Body of pancreas (tissue), 4 donors: ENCODE measurements around the gene FLRT3.

Experiments used
- POLR2A ChIP-seq, 3 donors: fragments of 450-650 bp; IDR thresholded peaks; one replicate each; pipeline ENCODE4 v1.6.1; 2016; ENCODE audit warnings: antibody characterized with exemption in 3 of 3, mild to moderate bottlenecking in 2 of 3
- TF ChIP-seq, protein P1 (sequence below), 7 experiments: fragments of 450-650 bp in 4 of 7; fragments of 200-600 bp in 3 of 7; sonication (generic) in 3 of 7; IDR thresholded peaks; one replicate each; pipeline ENCODE4 v1.5.1; 2016 to 2019; ENCODE audit warnings: antibody characterized with exemption in 7 of 7

DNA sequence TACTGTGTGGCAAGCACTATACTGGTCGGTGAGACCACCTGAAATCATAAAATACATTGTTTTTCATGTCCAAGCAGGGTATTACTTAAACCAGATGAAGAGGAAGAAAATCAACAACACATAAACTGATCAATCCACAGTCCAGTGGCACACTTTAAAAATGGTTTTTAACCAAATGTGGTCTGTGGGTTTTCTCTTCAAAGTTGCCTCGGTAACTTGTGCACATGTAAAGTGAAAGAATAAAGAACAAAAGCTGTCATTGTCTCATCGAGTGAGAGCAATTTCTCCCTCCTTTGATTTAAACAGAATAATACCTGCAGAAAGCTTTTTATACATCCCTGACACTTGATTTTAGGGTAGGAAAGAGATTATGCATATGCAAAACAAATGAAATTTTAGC is 3.7 kb downstream of the FLRT3 start:
- TF ChIP-seq, protein P1, sequence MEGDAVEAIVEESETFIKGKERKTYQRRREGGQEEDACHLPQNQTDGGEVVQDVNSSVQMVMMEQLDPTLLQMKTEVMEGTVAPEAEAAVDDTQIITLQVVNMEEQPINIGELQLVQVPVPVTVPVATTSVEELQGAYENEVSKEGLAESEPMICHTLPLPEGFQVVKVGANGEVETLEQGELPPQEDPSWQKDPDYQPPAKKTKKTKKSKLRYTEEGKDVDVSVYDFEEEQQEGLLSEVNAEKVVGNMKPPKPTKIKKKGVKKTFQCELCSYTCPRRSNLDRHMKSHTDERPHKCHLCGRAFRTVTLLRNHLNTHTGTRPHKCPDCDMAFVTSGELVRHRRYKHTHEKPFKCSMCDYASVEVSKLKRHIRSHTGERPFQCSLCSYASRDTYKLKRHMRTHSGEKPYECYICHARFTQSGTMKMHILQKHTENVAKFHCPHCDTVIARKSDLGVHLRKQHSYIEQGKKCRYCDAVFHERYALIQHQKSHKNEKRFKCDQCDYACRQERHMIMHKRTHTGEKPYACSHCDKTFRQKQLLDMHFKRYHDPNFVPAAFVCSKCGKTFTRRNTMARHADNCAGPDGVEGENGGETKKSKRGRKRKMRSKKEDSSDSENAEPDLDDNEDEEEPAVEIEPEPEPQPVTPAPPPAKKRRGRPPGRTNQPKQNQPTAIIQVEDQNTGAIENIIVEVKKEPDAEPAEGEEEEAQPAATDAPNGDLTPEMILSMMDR (IDR thresholded peaks at IDR 0.05), result no peak
- no peak for TF ChIP-seq POLR2A (IDR thresholded peaks at IDR 0.05)
